ENCODE results near the gene LCN6.

LCN6 gene

GRCh38 chr9:136775191-136775590 is 26.9 kb upstream of the LCN6 start:
- Histone ChIP-seq H3K27ac (no peak overlapping the region), H3K36me3 (ENCODE audit: insufficient read depth) (no peaks in the 10 kb centered on the region)
- TF ChIP-seq CTCF (conservative IDR thresholded peaks at IDR 0.05; ENCODE audit: low read depth, low read length) = no peak

GRCh38 chr9:136774416-136775045 is 26.2 kb upstream of the LCN6 start:
- Histone ChIP-seq H3K36me3 (ENCODE audit: insufficient read depth) (no peaks in the 10 kb centered on the region), H4K20me1 (ENCODE audit: insufficient read depth) (no peaks in the 10 kb centered on the region), H3K4me3 (IDR thresholded peaks at IDR 0.05; ENCODE audit: insufficient read depth, low read depth, low read length) (no peak overlapping the region), H3K4me1 (ENCODE audit: low read depth, poor library complexity, severe bottlenecking) (peaks cover 7% of the 10 kb centered on the region), H3K27me3 (ENCODE audit: insufficient read depth, low read depth) (peaks cover 56% of the 10 kb centered on the region), H3K9ac (no peak overlapping the region), H2AFZ (ENCODE audit: low read depth) (no peak overlapping the region), H3K79me2 (ENCODE audit: insufficient read depth, low read depth) (no peaks in the 10 kb centered on the region), H3K27ac (no peak overlapping the region), H3K4me2 (no peak overlapping the region)
- no peak for TF ChIP-seq CTCF (conservative IDR thresholded peaks at IDR 0.05; ENCODE audit: low read depth, low read length)

More at GRCh38 chr9:136775191-136775590, 26.9 kb upstream of the LCN6 start:
- Histone ChIP-seq H3K4me1 (ENCODE audit: low read depth, poor library complexity, severe bottlenecking) (peaks cover 7% of the 10 kb centered on the region), H4K20me1 (ENCODE audit: insufficient read depth) (no peaks in the 10 kb centered on the region), H3K9ac (no peak overlapping the region), H3K79me2 (ENCODE audit: insufficient read depth, low read depth) (no peaks in the 10 kb centered on the region), H2AFZ (ENCODE audit: low read depth) (no peak overlapping the region), H3K4me2 (no peak overlapping the region), H3K4me3 (IDR thresholded peaks at IDR 0.05; ENCODE audit: insufficient read depth, low read depth, low read length) (no peak overlapping the region), H3K27me3 (ENCODE audit: insufficient read depth, low read depth) (peaks cover 60% of the 10 kb centered on the region)

GRCh38 chr9:136773386-136774044 is 25.2 kb upstream of the LCN6 start:
- Histone ChIP-seq H3K4me1 (ENCODE audit: low read depth, poor library complexity, severe bottlenecking) (peaks cover 11% of the 10 kb centered on the region), H3K9ac (no peak overlapping the region), H2AFZ (ENCODE audit: low read depth) (no peak overlapping the region)

GRCh38 chr9:136771907-136772415 is 23.6 kb upstream of the LCN6 start:
- Histone ChIP-seq H3K4me3 (IDR thresholded peaks at IDR 0.05; ENCODE audit: insufficient read depth, low read depth, low read length) (no peak overlapping the region), H2AFZ (ENCODE audit: low read depth) (no peak overlapping the region), H4K20me1 (ENCODE audit: insufficient read depth) (no peaks in the 10 kb centered on the region), H3K9ac (no peak overlapping the region), H3K4me2 (no peak overlapping the region), H3K4me1 (ENCODE audit: low read depth, poor library complexity, severe bottlenecking) (peaks cover 23% of the 10 kb centered on the region), H3K27me3 (ENCODE audit: insufficient read depth, low read depth) (peaks cover 44% of the 10 kb centered on the region), H3K36me3 (ENCODE audit: insufficient read depth) (no peaks in the 10 kb centered on the region), H3K79me2 (ENCODE audit: insufficient read depth, low read depth) (no peaks in the 10 kb centered on the region), H3K27ac (no peak overlapping the region)
- TF ChIP-seq CTCF (conservative IDR thresholded peaks at IDR 0.05; ENCODE audit: low read depth, low read length) = no peak

More at GRCh38 chr9:136773386-136774044, 25.2 kb upstream of the LCN6 start:
- Histone ChIP-seq H3K27ac (no peak overlapping the region), H3K4me2 (no peak overlapping the region), H3K4me3 (IDR thresholded peaks at IDR 0.05; ENCODE audit: insufficient read depth, low read depth, low read length) (no peak overlapping the region), H3K36me3 (ENCODE audit: insufficient read depth) (no peaks in the 10 kb centered on the region), H3K27me3 (ENCODE audit: insufficient read depth, low read depth) (peaks cover 48% of the 10 kb centered on the region), H4K20me1 (ENCODE audit: insufficient read depth) (no peaks in the 10 kb centered on the region), H3K79me2 (ENCODE audit: insufficient read depth, low read depth) (no peaks in the 10 kb centered on the region)
- no peak for TF ChIP-seq CTCF (conservative IDR thresholded peaks at IDR 0.05; ENCODE audit: low read depth, low read length)

All from KMS-11 (cell line).